ENCODE results near the gene BRD1.
A peak's percentile ranks its signal among the peaks of the same experiment; 100 is the strongest.

The BRD1 gene

DNA sequence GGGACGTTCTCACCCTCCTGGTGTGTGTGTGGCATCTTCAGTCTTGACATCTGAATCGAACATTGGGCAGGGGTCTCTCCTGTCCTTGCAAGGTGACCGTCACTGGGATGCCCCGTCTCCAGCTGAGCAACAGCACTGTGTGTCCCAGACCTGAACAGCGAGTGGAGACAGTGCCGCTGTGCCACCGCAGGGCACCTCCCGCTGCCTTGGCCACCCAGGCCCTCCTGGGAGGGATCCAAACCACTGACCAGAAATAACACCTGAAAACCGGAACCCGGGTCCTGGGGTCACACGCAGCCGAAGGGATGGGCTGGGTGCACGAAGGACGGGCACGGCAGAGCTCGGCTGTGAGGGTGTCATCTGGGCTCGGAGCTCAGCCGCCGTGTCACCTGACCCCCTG is 102.2 kb downstream of the BRD1 start:
- DNase-seq = no peak

DNA sequence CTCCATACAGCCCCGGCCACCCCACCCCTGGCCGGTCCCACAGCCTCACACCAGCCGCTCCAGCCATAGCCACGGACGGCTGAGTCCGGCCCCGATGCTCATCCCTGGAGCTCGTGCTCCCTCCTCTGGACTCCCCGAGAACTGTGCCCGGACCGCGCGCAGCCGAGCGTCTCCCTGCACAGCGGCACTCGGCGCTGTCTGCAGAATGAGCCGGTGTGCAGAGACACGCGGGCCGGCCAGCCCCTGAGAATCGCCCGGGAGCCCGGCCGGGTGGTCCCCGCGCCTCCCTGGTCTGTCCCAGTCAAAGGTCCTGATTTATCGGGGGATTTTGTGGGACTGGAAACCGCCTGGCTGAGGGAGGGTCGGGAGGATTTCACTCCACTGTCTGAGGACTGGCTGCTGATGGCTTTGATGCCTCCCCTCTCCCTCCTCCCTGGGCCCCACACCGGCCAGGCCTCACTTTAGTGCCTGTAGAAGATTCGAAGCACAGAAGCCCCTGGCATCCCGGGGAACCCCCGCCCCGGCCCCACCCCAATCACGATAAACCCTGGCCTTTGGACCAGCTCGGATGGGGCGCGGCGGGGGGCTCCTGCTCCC is 102.7 kb downstream of the BRD1 start:
- peak; percentile 76 for DNase-seq

DNA sequence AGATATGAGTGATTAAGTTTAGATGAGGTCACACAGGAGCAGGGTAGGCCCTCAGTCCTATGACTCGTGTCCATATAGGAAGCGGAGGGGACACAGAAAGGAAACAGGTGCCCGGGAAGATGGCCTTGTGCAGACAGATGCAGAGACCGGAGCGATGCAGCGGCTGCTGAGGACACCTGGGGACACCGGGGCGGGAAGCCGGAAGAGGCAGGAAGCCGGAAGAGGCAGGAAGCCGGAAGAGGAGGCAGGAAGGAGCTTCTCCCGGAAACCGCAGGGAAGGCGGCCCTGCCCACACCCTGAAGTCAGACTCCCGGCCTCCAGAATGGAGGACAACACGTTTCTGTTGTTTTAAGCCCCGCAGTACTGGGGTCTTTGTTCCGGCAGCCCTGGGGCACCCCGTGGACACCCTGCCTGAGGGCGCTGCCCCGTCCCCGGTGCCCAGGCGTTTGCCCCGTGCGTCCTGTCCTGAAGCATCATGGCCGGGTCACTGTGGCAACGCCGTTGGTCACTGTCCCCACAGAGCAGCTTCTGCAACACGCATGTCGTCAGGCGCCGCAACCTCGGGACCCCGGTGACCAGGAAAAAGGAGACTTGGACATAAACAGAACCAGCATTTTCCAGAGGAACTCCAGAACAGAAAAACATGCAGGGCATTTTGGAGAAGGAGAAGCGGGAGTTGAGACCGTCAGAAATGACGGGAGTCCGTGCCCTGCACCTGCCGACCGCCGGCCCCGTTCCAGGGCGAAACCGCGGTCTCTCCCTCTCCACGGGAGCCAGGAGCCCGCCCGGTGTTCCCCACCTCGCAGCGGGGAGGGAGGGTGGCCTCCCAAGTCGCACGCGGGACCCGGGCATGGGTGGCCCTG is 103.4 kb downstream of the BRD1 start:
- peak; percentile 60 for DNase-seq

DNA sequence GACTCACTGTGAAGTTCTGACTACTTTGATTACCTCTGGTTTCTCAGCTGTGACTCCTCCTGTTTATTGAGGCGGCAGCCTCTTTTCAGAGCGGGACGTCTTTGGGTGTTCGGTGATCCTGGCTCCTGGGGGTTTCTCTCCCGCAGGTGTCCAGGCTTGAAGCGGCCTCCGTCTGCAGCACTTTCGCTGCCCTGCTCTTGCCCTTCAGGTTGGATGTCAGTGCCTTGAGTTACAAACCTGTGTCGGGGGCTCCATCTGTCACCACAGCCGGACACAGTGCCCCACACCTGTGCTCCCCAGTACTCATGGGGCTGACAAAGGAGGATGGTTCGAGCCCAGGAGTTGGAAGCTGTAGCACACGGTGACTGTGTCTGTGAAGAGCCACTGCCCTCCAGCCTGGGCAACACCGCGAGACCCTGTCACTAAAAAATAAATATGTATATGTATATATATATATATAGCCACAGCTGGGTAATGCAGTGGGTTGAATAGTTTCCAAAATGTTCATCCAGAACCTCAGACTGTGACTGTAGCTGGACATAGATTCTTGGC is 104.1 kb downstream of the BRD1 start:
- DNase-seq = no peak
